Breast epithelium (tissue), 3 donors: ENCODE results near the gene PARD3B.

ENCODE experiments used
- POLR2A ChIP-seq: fragments of 450-650 bp; IDR thresholded peaks from one replicate; pipeline ENCODE4 v1.6.1; 2016; ENCODE audit warnings: antibody characterized with exemption, mild to moderate bottlenecking, moderate library complexity
- POLR2AphosphoS5 ChIP-seq, 3 donors: sonication (generic); formaldehyde crosslinking; IDR thresholded peaks; one replicate each; pipeline ENCODE4 v1.6.1; 2017; ENCODE audit warnings: antibody characterized with exemption in 3 of 3
- TF ChIP-seq, protein P1 (sequence below), 3 donors: fragments of 450-650 bp; IDR thresholded peaks; one replicate each; pipeline ENCODE4 v1.5.1; 2016 to 2017; ENCODE audit warnings: antibody characterized with exemption in 3 of 3, mild to moderate bottlenecking in 3 of 3, moderate library complexity in 3 of 3

DNA sequence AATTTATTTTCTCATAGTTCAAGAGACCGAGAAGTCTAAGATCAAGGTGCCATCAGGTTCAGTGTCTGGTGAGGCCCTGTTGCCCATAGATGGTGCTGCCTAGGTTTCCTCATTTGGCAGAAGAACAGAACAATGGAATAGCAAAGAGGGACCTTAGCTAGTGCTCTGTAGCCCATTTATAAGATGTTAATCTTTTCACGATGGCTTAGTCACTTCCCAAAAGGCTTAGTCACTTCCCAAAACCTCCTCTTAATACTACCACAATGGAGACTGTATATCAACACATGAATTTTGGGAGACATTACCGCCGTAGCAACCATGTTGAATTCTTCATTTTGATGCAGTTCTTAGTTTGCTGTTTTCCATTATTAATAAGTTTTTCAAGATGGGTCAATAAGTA lies 890.7 kb downstream of the PARD3B start:
- no peak for TF ChIP-seq POLR2AphosphoS5 (IDR thresholded peaks at IDR 0.05)
- TF ChIP-seq, protein P1, sequence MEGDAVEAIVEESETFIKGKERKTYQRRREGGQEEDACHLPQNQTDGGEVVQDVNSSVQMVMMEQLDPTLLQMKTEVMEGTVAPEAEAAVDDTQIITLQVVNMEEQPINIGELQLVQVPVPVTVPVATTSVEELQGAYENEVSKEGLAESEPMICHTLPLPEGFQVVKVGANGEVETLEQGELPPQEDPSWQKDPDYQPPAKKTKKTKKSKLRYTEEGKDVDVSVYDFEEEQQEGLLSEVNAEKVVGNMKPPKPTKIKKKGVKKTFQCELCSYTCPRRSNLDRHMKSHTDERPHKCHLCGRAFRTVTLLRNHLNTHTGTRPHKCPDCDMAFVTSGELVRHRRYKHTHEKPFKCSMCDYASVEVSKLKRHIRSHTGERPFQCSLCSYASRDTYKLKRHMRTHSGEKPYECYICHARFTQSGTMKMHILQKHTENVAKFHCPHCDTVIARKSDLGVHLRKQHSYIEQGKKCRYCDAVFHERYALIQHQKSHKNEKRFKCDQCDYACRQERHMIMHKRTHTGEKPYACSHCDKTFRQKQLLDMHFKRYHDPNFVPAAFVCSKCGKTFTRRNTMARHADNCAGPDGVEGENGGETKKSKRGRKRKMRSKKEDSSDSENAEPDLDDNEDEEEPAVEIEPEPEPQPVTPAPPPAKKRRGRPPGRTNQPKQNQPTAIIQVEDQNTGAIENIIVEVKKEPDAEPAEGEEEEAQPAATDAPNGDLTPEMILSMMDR (IDR thresholded peaks at IDR 0.05): no peak
- no peak for TF ChIP-seq POLR2A
